Lung (tissue), 12 donors: ENCODE results near the gene WDR93. TPM values are rescaled to one million over a fixed set of nuclear protein-coding genes. Genes with fewer than 3 reads are reported as not detected.

ENCODE experiments used
- ATAC-seq: fragments of 200-7000 bp; cut with Tn5 transposase; one replicate; pipeline ENCODE4 v1.9.1; 2020; ENCODE audit warnings: moderate number of reproducible peaks; ENCODE audit not compliant: insufficient read depth, low FRiP score
- DNase-seq, 3 donors: peaks; one replicate each; pipeline ENCODE4 v3.0.0-alpha.2; 2013 to 2017
- H3K27ac ChIP-seq, 2 donors: one replicate each; pipeline ENCODE4 v1.5.1; 2013; ENCODE audit warnings: mild to moderate bottlenecking in 2 of 2, moderate library complexity in 2 of 2, control low read depth in 1 of 2, inconsistent platforms in 1 of 2, low read depth in 1 of 2, low read length in 1 of 2
- H3K27me3 ChIP-seq, 3 donors: one replicate each; pipeline ENCODE4 v1.5.1; 2013; ENCODE audit warnings: low read length in 2 of 3; ENCODE audit not compliant: control insufficient read depth in 3 of 3, insufficient read depth in 3 of 3
- H3K36me3 ChIP-seq, 4 donors: one replicate each; pipeline ENCODE4 v1.5.1; 2013; ENCODE audit warnings: low read length in 4 of 4, mild to moderate bottlenecking in 1 of 4, moderate library complexity in 1 of 4; ENCODE audit not compliant: control insufficient read depth in 4 of 4, insufficient read depth in 4 of 4
- H3K4me1 ChIP-seq, 5 donors: one replicate each; pipeline ENCODE4 v1.5.1; 2013; ENCODE audit warnings: low read length in 5 of 5, mild to moderate bottlenecking in 2 of 5, moderate library complexity in 1 of 5; ENCODE audit not compliant: control insufficient read depth in 5 of 5, insufficient read depth in 5 of 5
- H3K4me3 ChIP-seq: one replicate; pipeline ENCODE4 v1.5.1; 2013; ENCODE audit warnings: mild to moderate bottlenecking, control low read depth, moderate library complexity
- H3K9ac ChIP-seq, 2 donors: one replicate each; pipeline ENCODE4 v1.5.1; 2013; ENCODE audit warnings: low read length in 2 of 2, control low read depth in 1 of 2; ENCODE audit not compliant: insufficient read depth in 1 of 2
- H3K9me3 ChIP-seq, 4 donors: one replicate each; pipeline ENCODE4 v1.5.1; 2013; ENCODE audit warnings: low read length in 3 of 4, mild to moderate bottlenecking in 1 of 4, moderate library complexity in 1 of 4; ENCODE audit not compliant: control insufficient read depth in 4 of 4, insufficient read depth in 3 of 4
- WGBS, 2 donors: extraction: QIAGEN DNeasy Blood & Tissue Kit; methylation state at CpG; one replicate each; pipeline ENCODE4 v1.1.7; 2013; 5-methylcytosine and 5-hydroxymethylcytosine counted together
- polyA plus RNA-seq, 2 donors: library from polyadenylated mRNA; stranded (reverse); fragments of 200-250 nt; gene quantifications; one replicate each; pipeline ENCODE4 v1.2.1, GENCODE V29; 2013
- total RNA-seq, 2 donors: library from RNA; depleted of rRNA in 1 of 2; stranded (reverse); fragments of >200 nt in 1 of 2; gene quantifications; one replicate each; pipeline ENCODE4 v1.2.1, GENCODE V29; 2014 to 2021
- TF ChIP-seq, protein P1 (sequence below): IDR thresholded peaks from 2 replicates; pipeline ENCODE4 v1.5.1; 2012; ENCODE audit warnings: mild to moderate bottlenecking; ENCODE audit errors: control extremely low read depth, extremely low read depth
- donor health status: control.
- donor health status: control.
- donor health status: Bipolar disorder and iron deficiency.
- donor health status: healthy.
- donor health status: DM: yes; HTN: yes; CAD: no.

The WDR93 gene
- total and polyA plus RNA-seq, 4 donors: 0.95 to 3.8 (median 2.2) TPM

DNA sequence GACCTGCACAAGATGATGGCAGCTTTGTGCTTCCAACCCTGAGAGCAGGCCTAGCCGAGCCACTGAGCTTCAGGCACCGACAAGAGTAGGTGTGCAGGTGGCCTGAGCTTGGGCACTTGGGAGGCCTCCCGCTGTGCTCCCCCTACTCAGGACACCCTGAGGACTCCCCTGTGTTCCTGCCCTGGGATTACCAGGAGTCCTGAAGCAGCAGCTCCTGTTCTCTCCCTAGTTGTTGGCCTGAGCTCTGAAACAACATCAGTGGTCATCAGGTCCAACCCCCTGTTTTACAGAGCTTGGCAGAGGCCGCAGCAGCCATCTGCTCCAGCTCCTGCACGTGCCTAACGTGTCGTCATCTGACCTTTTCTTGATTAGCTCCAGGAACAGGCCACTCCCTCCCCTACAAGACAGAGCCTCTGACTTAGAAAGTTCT is 77.5 kb downstream of the WDR93 start:
- Histone ChIP-seq H3K36me3 (no peaks in the 10 kb centered on the region), H3K27me3 (no peaks in the 10 kb centered on the region), H3K4me1 (peaks cover 0 to 5% (median 0%) of the 10 kb centered on the region in 5 donors), H3K9me3 (no peaks in the 10 kb centered on the region), H3K4me3 (no peak overlapping the region), H3K9ac (no peak overlapping the region), H3K27ac (no peak overlapping the region)
- no peak for ATAC-seq
- no peak for DNase-seq
- 72 to 77% methylated on average over 7 of the region's 7 CpGs for WGBS, 2 donors
- TF ChIP-seq, protein P1, sequence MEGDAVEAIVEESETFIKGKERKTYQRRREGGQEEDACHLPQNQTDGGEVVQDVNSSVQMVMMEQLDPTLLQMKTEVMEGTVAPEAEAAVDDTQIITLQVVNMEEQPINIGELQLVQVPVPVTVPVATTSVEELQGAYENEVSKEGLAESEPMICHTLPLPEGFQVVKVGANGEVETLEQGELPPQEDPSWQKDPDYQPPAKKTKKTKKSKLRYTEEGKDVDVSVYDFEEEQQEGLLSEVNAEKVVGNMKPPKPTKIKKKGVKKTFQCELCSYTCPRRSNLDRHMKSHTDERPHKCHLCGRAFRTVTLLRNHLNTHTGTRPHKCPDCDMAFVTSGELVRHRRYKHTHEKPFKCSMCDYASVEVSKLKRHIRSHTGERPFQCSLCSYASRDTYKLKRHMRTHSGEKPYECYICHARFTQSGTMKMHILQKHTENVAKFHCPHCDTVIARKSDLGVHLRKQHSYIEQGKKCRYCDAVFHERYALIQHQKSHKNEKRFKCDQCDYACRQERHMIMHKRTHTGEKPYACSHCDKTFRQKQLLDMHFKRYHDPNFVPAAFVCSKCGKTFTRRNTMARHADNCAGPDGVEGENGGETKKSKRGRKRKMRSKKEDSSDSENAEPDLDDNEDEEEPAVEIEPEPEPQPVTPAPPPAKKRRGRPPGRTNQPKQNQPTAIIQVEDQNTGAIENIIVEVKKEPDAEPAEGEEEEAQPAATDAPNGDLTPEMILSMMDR: no peak

DNA sequence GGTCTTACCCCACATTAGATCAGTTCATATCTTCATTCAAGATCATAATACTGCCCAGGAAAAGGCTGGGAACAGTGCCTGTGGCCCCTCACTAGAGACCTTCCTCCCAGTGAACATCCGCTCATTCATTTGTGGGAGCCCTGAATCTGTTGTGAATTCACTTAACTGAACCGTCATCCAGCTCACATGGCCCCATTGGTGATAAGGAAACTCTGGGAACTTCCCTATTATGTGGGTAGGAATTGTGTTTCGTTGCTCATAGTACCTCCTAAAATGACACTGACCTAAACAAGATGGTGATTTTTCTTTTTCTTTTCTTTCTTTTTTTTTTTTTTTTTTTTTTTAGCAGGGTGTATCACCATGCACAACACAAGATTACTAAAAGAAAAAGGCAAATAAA is 78.8 kb downstream of the WDR93 start:
- H3K9ac ChIP-seq: no peak overlapping the region
- H3K4me3 ChIP-seq: no peak overlapping the region
- H3K36me3 ChIP-seq: no peaks in the 10 kb centered on the region
- no peaks in the 10 kb centered on the region for H3K9me3 ChIP-seq
- peaks cover 0 to 5% (median 0%) of the 10 kb centered on the region in 5 donors for H3K4me1 ChIP-seq
- DNase-seq (no peak), ATAC-seq (no peak)
- no peaks in the 10 kb centered on the region for H3K27me3 ChIP-seq
- no peak overlapping the region for H3K27ac ChIP-seq
- TF ChIP-seq, protein P1: no peak
- WGBS, 2 donors: 69 to 77% methylated on average over 3 of the region's 3 CpGs

DNA sequence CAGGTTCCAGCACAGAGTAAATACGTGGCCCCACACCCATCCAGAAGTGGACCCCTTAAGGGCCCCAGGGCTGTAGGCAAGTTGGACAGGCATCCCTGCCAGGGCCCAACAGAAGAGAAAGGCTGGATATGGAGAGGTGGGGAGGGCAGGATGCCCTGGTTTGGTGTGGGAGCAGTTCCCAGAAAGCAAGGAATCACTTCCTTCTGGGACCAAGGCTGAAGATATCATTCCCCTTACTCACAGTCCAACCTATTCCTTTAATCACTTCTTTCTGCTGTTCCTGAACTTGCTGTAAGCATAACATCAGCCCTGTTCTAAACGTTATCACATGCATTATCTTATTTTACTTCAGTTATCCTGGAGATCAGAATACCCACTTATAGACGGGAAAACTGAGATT is 79.4 kb downstream of the WDR93 start:
- no peaks in the 10 kb centered on the region for H3K36me3 ChIP-seq
- DNase-seq (no peak), ATAC-seq (no peak)
- TF ChIP-seq, protein P1: no peak
- H3K27me3 ChIP-seq: no peaks in the 10 kb centered on the region
- no peak overlapping the region for H3K9ac ChIP-seq
- 59 to 78% methylated on average over 3 of the region's 3 CpGs for WGBS, 2 donors
- no peak overlapping the region for H3K27ac ChIP-seq
- no peak overlapping the region for H3K4me3 ChIP-seq
- H3K4me1 ChIP-seq: peaks cover 0 to 5% (median 0%) of the 10 kb centered on the region in 5 donors
- H3K9me3 ChIP-seq: no peaks in the 10 kb centered on the region

DNA sequence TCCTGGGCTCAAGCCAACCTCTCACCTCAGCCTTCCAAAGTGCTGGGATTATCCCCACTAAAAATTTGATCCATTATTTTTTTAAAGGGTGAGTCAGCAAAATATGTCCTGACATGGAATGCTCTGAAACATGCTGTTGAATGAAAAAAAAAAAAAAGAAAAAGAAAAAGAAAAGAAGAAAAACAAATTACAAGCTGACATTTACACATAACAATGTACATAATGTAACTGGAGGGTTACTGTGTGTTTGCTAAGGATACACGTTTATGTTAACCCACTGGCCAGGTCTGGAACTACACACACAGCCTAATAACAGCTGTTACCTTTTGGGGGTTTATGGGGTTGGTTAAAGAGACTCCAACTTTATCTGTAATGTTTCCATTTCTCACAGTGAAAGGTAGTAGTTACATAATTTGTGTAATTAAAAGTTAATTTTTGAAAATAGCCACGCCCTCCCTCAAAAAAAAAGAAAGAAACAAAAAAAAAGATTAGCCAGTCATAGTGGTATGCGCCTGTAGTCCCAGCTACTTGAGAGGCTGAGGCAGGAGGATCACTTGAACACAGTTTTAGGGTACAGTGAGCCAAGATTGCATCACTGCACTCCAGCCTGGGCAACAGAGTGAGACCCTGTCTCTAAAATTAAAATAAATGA is 82.4 kb downstream of the WDR93 start:
- 64 to 65% methylated on average over 3 of the region's 3 CpGs for WGBS, 2 donors
- peaks cover 0 to 10% (median 0%) of the 10 kb centered on the region in 5 donors for H3K4me1 ChIP-seq
- H3K36me3 ChIP-seq: no peaks in the 10 kb centered on the region
- H3K27me3 ChIP-seq: no peaks in the 10 kb centered on the region
- H3K4me3 ChIP-seq: no peak overlapping the region
- H3K9ac ChIP-seq: no peak overlapping the region
- TF ChIP-seq, protein P1: no peak
- no peaks in the 10 kb centered on the region for H3K9me3 ChIP-seq
- H3K27ac ChIP-seq: no peak overlapping the region
- no peak for DNase-seq
- no peak for ATAC-seq
